ENCODE measurements around the gene ZNF383. TPM values are rescaled to one million over a fixed set of nuclear protein-coding genes. Genes with fewer than 3 reads are reported as not detected.
"Not testable (repeated sequence)": the region's sequence is repeated elsewhere in the genome, so short reads cannot be mapped to it uniquely, and the experiment has no call there.

Gene ZNF383
- 1 to 10 TPM; 3.0 to 3.2 TPM for polyA plus RNA-seq

DNA sequence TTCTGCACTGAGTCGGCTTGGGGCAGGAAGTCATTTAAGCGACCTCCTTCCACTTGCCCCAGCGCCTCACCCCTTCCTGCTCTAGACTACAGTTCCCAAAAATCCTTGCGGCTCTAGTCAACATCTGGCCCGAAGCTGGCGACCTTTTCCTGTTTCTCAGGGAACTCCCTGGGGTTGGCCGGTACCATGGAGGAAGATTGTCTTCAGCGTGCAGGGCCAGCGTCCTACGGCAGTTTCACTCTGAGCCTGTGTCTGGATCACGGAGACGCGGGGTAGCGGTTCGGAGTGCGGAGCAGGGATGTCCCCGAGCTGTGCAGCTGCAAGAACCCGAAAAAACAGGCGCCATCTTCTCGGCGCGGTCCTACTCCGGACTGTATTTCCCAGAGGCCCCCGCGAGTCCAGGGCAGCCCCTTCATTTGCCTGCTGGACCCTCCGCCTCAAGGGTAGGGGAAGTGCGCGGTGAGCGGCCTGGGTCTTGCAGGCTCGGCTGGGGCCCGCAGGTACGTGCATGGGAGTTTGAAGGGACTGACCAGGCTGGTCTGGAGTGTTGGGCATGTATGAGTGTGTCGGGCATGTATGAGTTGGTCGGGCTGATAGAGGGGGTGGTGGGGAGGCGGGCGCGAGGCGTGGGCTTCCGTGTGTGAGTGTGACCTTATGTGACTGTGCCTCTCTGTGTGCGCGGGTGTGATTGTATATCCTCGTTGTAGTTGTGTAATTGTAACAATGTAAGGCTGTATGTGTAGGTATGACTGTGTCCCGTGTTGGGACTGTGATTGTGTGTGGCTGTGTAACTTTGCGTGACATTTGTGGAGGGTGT is at the start of gene ZNF383:
Gene ZNF383 (plus strand): TSS at position 440 of the 817 bp plus-strand sequence. CDS start 12,240 bp downstream, outside the sequence.
- H3K27me3 ChIP-seq (ENCODE audit: control insufficient read depth in 1 of 2, insufficient read depth in 2 of 2, low read length in 2 of 2), result no peaks in the 10 kb centered on the region
- H3K36me3 ChIP-seq (ENCODE audit: control insufficient read depth in 2 of 2, insufficient read depth in 2 of 2, low read length in 1 of 2), result no peaks in the 10 kb centered on the region
- H3K27ac ChIP-seq (ENCODE audit: low read depth in 2 of 2, low read length in 1 of 2), result peak within 1 kb of the TSS; percentile 94 to 98
- 0% methylated on average over 43 to 44 of the region's 44 CpGs for WGBS, 2 donors
- peak within 1 kb of the TSS; percentile 78 to 90 for H3K4me3 ChIP-seq (ENCODE audit: low read depth in 1 of 2, low read length in 2 of 2)
- H3K4me1 ChIP-seq (ENCODE audit: control insufficient read depth in 2 of 2, insufficient read depth in 2 of 2, low read length in 1 of 2), result no peaks in the 10 kb centered on the region
- H3K9me3 ChIP-seq (ENCODE audit: control insufficient read depth in 2 of 2, insufficient read depth in 1 of 2, low read depth in 1 of 2, low read length in 1 of 2), result no peaks in the 10 kb centered on the region

GRCh38 chr19:37172368-37173366 is 45.3 kb upstream of the ZNF383 start, which contains the start of gene ZNF585A:
ZNF585A (minus strand) TSS chr19:37172695; CDS start chr19:37169910, 2,785 bp downstream.
- Histone ChIP-seq H3K27ac (ENCODE audit: low read depth in 2 of 2, low read length in 1 of 2) (peak within 1 kb of the TSS; percentile 55 to 81), H3K36me3 (ENCODE audit: control insufficient read depth in 2 of 2, insufficient read depth in 2 of 2, low read length in 1 of 2) (peaks cover 6 to 7% of the 10 kb centered on the region in 2 donors), H3K4me1 (ENCODE audit: control insufficient read depth in 2 of 2, insufficient read depth in 2 of 2, low read length in 1 of 2) (no peaks in the 10 kb centered on the region), H3K27me3 (ENCODE audit: control insufficient read depth in 1 of 2, insufficient read depth in 2 of 2, low read length in 2 of 2) (no peaks in the 10 kb centered on the region), H3K9me3 (ENCODE audit: control insufficient read depth in 2 of 2, insufficient read depth in 1 of 2, low read depth in 1 of 2, low read length in 1 of 2) (peaks cover 0 to 4% of the 10 kb centered on the region in 2 donors), H3K4me3 (ENCODE audit: low read depth in 1 of 2, low read length in 2 of 2) (peak within 1 kb of the TSS; percentile 77 to 80)
- 4 to 5% methylated on average over 30 of the region's 30 CpGs for WGBS, 2 donors

DNA sequence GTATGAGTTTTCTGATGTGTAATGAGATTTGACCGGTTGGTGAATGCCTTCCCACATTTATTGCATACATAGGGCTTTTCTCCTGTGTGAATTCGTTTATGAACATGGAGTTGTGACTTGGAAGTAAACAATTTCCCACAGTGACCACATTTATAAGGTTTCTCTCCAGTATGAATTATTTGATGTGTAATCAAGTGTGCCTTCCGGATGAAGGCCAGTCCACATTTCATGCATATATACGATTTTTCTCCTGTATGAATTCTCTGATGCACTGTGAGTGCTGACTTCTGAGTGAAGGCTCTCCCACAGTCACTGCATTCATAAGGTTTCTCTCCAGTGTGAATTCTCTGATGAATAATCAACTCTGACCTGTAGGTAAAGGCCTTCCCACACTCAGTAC is 31.9 kb upstream of the ZNF383 start:
- Histone ChIP-seq H3K9me3 (ENCODE audit: control insufficient read depth in 2 of 2, insufficient read depth in 1 of 2, low read depth in 1 of 2, low read length in 1 of 2) (peaks cover 4 to 21% of the 10 kb centered on the region in 2 donors), H3K36me3 (ENCODE audit: control insufficient read depth in 2 of 2, insufficient read depth in 2 of 2, low read length in 1 of 2) (peaks cover 6 to 17% of the 10 kb centered on the region in 2 donors)
- not testable (repeated sequence) for H3K27me3 ChIP-seq (ENCODE audit: control insufficient read depth in 1 of 2, insufficient read depth in 2 of 2, low read length in 2 of 2); H3K4me3 ChIP-seq (ENCODE audit: low read depth in 1 of 2, low read length in 2 of 2); H3K4me1 ChIP-seq (ENCODE audit: control insufficient read depth in 2 of 2, insufficient read depth in 2 of 2, low read length in 1 of 2); H3K27ac ChIP-seq (ENCODE audit: low read depth in 2 of 2, low read length in 1 of 2)
- WGBS, 2 donors, result 94 to 96% methylated on average over 4 of the region's 4 CpGs

DNA sequence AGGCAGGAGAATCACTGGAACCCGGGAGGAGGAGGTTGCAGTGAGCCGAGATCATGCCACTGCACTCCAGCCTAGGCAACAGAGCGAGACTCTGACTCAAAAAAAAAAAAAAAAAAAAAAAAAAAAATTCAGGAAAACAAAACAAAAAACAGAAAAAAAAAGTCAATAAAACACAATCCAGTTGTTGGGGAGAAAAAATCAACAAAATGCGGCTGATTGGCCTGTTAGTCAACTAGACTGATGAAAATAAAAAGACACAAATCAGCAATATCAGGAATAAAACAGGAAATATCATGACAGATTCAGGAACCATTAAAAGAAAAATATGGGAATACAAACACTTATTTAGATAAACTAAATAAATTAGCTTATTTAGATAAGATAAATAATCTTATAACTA is 22.8 kb upstream of the ZNF383 start:
- not testable (repeated sequence) for H3K27ac ChIP-seq (ENCODE audit: low read depth in 2 of 2, low read length in 1 of 2); H3K36me3 ChIP-seq (ENCODE audit: control insufficient read depth in 2 of 2, insufficient read depth in 2 of 2, low read length in 1 of 2); H3K27me3 ChIP-seq (ENCODE audit: control insufficient read depth in 1 of 2, insufficient read depth in 2 of 2, low read length in 2 of 2); H3K4me3 ChIP-seq (ENCODE audit: low read depth in 1 of 2, low read length in 2 of 2); H3K9me3 ChIP-seq (ENCODE audit: control insufficient read depth in 2 of 2, insufficient read depth in 1 of 2, low read depth in 1 of 2, low read length in 1 of 2); H3K4me1 ChIP-seq (ENCODE audit: control insufficient read depth in 2 of 2, insufficient read depth in 2 of 2, low read length in 1 of 2)
- WGBS, 2 donors, result 99 to 100% methylated on average over 4 of the region's 4 CpGs

DNA sequence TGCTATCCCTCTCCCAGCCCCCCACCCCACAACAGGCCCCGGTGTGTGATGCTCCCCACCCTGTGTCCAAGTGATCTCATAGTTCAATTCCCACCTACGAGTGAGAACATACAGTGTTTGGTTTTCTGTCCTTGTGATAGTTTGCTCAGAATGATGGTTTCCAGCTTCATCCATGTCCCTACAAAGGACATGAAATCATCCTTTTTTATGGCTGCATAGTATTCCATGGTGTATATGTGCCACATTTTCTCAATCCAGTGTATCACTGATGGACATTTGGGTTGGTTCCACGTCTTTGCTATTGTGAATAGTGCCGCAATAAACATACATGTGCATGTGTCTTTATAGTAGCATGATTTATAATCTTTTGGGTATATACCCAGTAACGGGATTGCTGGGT is 20.9 kb upstream of the ZNF383 start:
- not testable (repeated sequence) for H3K27ac ChIP-seq (ENCODE audit: low read depth in 2 of 2, low read length in 1 of 2); H3K4me3 ChIP-seq (ENCODE audit: low read depth in 1 of 2, low read length in 2 of 2); H3K9me3 ChIP-seq (ENCODE audit: control insufficient read depth in 2 of 2, insufficient read depth in 1 of 2, low read depth in 1 of 2, low read length in 1 of 2); H3K27me3 ChIP-seq (ENCODE audit: control insufficient read depth in 1 of 2, insufficient read depth in 2 of 2, low read length in 2 of 2); H3K4me1 ChIP-seq (ENCODE audit: control insufficient read depth in 2 of 2, insufficient read depth in 2 of 2, low read length in 1 of 2); H3K36me3 ChIP-seq (ENCODE audit: control insufficient read depth in 2 of 2, insufficient read depth in 2 of 2, low read length in 1 of 2)
- 98% methylated on average over 5 of the region's 5 CpGs for WGBS, 2 donors

DNA sequence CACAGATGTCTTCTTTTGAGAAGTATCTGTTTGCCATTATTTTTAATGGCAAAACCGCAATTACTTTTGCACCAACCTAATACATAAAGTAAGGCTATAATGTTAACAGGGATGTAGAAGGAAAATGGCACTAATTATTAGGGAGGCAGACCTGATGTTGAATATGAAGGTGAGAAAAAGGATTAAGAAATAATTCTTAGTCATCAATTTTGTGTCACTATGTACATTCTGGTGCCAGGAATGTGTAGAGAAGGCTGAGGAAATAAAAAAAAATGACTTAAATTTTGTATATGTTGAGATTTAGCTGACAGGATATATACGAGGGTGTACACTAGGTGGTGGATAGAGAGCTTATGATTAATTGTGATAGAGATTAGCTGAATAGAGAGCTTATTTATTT is 20.2 kb upstream of the ZNF383 start:
- Histone ChIP-seq H3K27me3 (ENCODE audit: control insufficient read depth in 1 of 2, insufficient read depth in 2 of 2, low read length in 2 of 2) (no peaks in the 10 kb centered on the region), H3K36me3 (ENCODE audit: control insufficient read depth in 2 of 2, insufficient read depth in 2 of 2, low read length in 1 of 2) (peaks cover 0 to 10% of the 10 kb centered on the region in 2 donors), H3K27ac (ENCODE audit: low read depth in 2 of 2, low read length in 1 of 2) (no peak overlapping the region), H3K4me3 (ENCODE audit: low read depth in 1 of 2, low read length in 2 of 2) (no peak overlapping the region), H3K9me3 (ENCODE audit: control insufficient read depth in 2 of 2, insufficient read depth in 1 of 2, low read depth in 1 of 2, low read length in 1 of 2) (peaks cover 0 to 6% of the 10 kb centered on the region in 2 donors), H3K4me1 (ENCODE audit: control insufficient read depth in 2 of 2, insufficient read depth in 2 of 2, low read length in 1 of 2) (no peaks in the 10 kb centered on the region)
- 77 to 81% methylated on average over 2 of the region's 2 CpGs for WGBS, 2 donors

DNA sequence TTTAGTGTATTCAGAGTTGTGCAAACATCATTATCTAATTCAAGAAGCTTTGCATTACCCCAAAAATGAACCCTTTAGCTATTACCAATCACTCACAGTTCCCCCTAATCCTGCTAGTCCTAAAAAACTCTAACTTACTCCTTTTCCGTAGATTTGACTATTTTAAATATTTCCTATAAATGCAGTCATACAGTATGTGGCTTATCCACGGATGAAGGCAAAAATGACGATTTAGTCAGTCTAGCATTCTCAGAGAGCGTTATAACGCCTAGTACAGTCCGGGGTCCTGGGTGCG is 587 bp upstream of the ZNF383 start:
- Histone ChIP-seq H3K36me3 (ENCODE audit: control insufficient read depth in 2 of 2, insufficient read depth in 2 of 2, low read length in 1 of 2) (no peaks in the 10 kb centered on the region), H3K27ac (ENCODE audit: low read depth in 2 of 2, low read length in 1 of 2) (peak overlapping the region; percentile 94 to 98), H3K9me3 (ENCODE audit: control insufficient read depth in 2 of 2, insufficient read depth in 1 of 2, low read depth in 1 of 2, low read length in 1 of 2) (no peaks in the 10 kb centered on the region), H3K27me3 (ENCODE audit: control insufficient read depth in 1 of 2, insufficient read depth in 2 of 2, low read length in 2 of 2) (no peaks in the 10 kb centered on the region), H3K4me3 (ENCODE audit: low read depth in 1 of 2, low read length in 2 of 2) (peak overlapping the region; percentile 78 to 90), H3K4me1 (ENCODE audit: control insufficient read depth in 2 of 2, insufficient read depth in 2 of 2, low read length in 1 of 2) (no peaks in the 10 kb centered on the region)
- WGBS, 2 donors, result 0 to 1% methylated on average over 7 of the region's 7 CpGs

- Histone ChIP-seq H3K4me3 (ENCODE audit: low read depth in 1 of 2, low read length in 2 of 2) (peak overlapping the region; percentile 78 to 90), H3K27ac (ENCODE audit: low read depth in 2 of 2, low read length in 1 of 2) (peak overlapping the region; percentile 94 to 98), H3K9me3 (ENCODE audit: control insufficient read depth in 2 of 2, insufficient read depth in 1 of 2, low read depth in 1 of 2, low read length in 1 of 2) (no peaks in the 10 kb centered on the region), H3K36me3 (ENCODE audit: control insufficient read depth in 2 of 2, insufficient read depth in 2 of 2, low read length in 1 of 2) (no peaks in the 10 kb centered on the region), H3K27me3 (ENCODE audit: control insufficient read depth in 1 of 2, insufficient read depth in 2 of 2, low read length in 2 of 2) (no peaks in the 10 kb centered on the region), H3K4me1 (ENCODE audit: control insufficient read depth in 2 of 2, insufficient read depth in 2 of 2, low read length in 1 of 2) (no peaks in the 10 kb centered on the region)
- WGBS, 2 donors, result 15 to 21% methylated on average over 6 of the region's 6 CpGs
Observed at GRCh38 chr19:37218592-37218935, 550 bp downstream of the ZNF383 start.

DNA sequence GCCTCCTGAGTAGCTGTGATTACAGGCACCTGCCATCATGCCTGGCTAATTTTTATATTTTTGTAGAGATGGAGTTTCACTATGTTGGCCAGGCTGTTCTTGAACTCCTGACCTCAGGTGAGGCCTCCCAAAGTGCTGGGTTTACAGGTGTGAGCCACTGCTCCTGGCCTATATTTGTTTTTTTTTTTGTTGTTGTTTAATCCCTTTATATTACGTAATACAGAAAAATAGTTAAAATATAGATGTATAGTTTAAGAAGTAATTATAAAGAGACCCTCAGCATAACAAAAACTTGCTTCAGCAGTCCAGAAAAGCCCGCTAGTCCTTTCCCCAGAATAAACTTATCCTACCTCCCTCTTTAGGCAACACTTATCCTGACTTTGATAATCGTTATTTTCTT is 2.4 kb downstream of the ZNF383 start:
- Histone ChIP-seq H3K4me3 (ENCODE audit: low read depth in 1 of 2, low read length in 2 of 2) (no peak overlapping the region), H3K36me3 (ENCODE audit: control insufficient read depth in 2 of 2, insufficient read depth in 2 of 2, low read length in 1 of 2) (no peaks in the 10 kb centered on the region)
- WGBS, 2 donors, result 94 to 97% methylated on average over 3 of the region's 3 CpGs

More for the DNA sequence above, 2.4 kb downstream of the ZNF383 start:
- Histone ChIP-seq H3K9me3 (ENCODE audit: control insufficient read depth in 2 of 2, insufficient read depth in 1 of 2, low read depth in 1 of 2, low read length in 1 of 2) (peaks cover 0 to 2% of the 10 kb centered on the region in 2 donors), H3K27ac (ENCODE audit: low read depth in 2 of 2, low read length in 1 of 2) (no peak overlapping the region), H3K27me3 (ENCODE audit: control insufficient read depth in 1 of 2, insufficient read depth in 2 of 2, low read length in 2 of 2) (no peaks in the 10 kb centered on the region), H3K4me1 (ENCODE audit: control insufficient read depth in 2 of 2, insufficient read depth in 2 of 2, low read length in 1 of 2) (no peaks in the 10 kb centered on the region)

Data from esophagus (tissue), 2 donors.